Fibroblast of lung (primary cell): ENCODE results near the gene PTCH2. TPM values are rescaled to one million over a fixed set of nuclear protein-coding genes. Genes with fewer than 3 reads are reported as not detected.

Experiments used
- DNase-seq, 2 donors: peaks; one replicate each; pipeline versions ENCODE4 v3.0.0 to v3.0.0-alpha.2; 2010; ENCODE audit warnings: low read depth in 2 of 2
- H2AFZ ChIP-seq: 2 replicates; pipeline ENCODE4 v1.5.1; 2012; ENCODE audit warnings: low read length, control low read depth, inconsistent platforms
- H3K27ac ChIP-seq: 2 replicates; pipeline ENCODE4 v1.5.1; 2011; ENCODE audit warnings: low read length, control low read depth; ENCODE audit not compliant: insufficient read depth
- H3K27me3 ChIP-seq: 2 replicates; pipeline ENCODE4 v1.5.1; 2011; ENCODE audit warnings: mild to moderate bottlenecking, low read length; ENCODE audit not compliant: control insufficient read depth, insufficient read depth
- H3K36me3 ChIP-seq: 2 replicates; pipeline ENCODE4 v1.5.1; 2011; ENCODE audit warnings: low read length; ENCODE audit not compliant: control insufficient read depth, insufficient read depth
- H3K4me1 ChIP-seq: 2 replicates; pipeline ENCODE4 v1.5.1; 2011; ENCODE audit warnings: low read length; ENCODE audit not compliant: control insufficient read depth, insufficient read depth; ENCODE audit errors: extremely low read depth
- H3K4me2 ChIP-seq: 2 replicates; pipeline ENCODE4 v1.5.1; 2011; ENCODE audit warnings: low read length, control low read depth; ENCODE audit not compliant: insufficient read depth; ENCODE audit errors: extremely low read depth
- H3K4me3 ChIP-seq, 4 experiments: fragments of 200-600 bp in 1 of 4; sonication (generic) in 1 of 4; replicated peaks in 1 of 4; 2 replicates each; pipeline ENCODE4 v1.5.1; 2011 to 2016; ENCODE audit warnings: low read length in 4 of 4, low read depth in 3 of 4, mild to moderate bottlenecking in 3 of 4, control low read depth in 2 of 4, inconsistent platforms in 1 of 4, mixed read lengths in 1 of 4; ENCODE audit not compliant: insufficient read depth in 1 of 4; ENCODE audit errors: control extremely low read depth in 1 of 4
- H3K79me2 ChIP-seq: 2 replicates; pipeline ENCODE4 v1.5.1; 2012; ENCODE audit warnings: mild to moderate bottlenecking, low read length, inconsistent platforms; ENCODE audit not compliant: control insufficient read depth, insufficient read depth
- H3K9ac ChIP-seq: 2 replicates; pipeline ENCODE4 v1.5.1; 2011; ENCODE audit warnings: mild to moderate bottlenecking, low read length, control low read depth; ENCODE audit not compliant: insufficient read depth
- H3K9me3 ChIP-seq: 2 replicates; pipeline ENCODE4 v1.5.1; 2012; ENCODE audit warnings: low read depth, low read length; ENCODE audit not compliant: control insufficient read depth, insufficient read depth
- H4K20me1 ChIP-seq: 2 replicates; pipeline ENCODE4 v1.5.1; 2011; ENCODE audit warnings: low read length; ENCODE audit not compliant: control insufficient read depth, insufficient read depth; ENCODE audit errors: extremely low read depth
- EZH2 ChIP-seq: IDR thresholded peaks from 2 replicates; pipeline ENCODE4 v1.5.1; 2012; ENCODE audit warnings: low read length, control low read depth, mild to moderate bottlenecking; ENCODE audit errors: missing control alignments
- polyA plus RNA-seq, 2 donors: library from polyadenylated mRNA; depleted of rRNA in 1 of 2; stranded (reverse) in 1 of 2; unstranded in 1 of 2; fragments of >200 nt; gene quantifications; 2 replicates each; pipeline ENCODE4 v1.2.1, GENCODE V29; 2011 to 2012; ENCODE audit warnings: missing spikeins in 1 of 2
- total RNA-seq: library from RNA; depleted of rRNA; stranded (reverse); fragments of >200 nt; gene quantifications from 2 replicates; pipeline ENCODE4 v1.2.1, GENCODE V29; 2014
- TF ChIP-seq, protein P1 (sequence below), 2 donors: IDR thresholded peaks in 1 of 2; conservative IDR thresholded peaks in 1 of 2; 1 replicate in 1 of 2; 2 replicates in 1 of 2; pipeline ENCODE4 v1.5.1; 2011 to 2012; ENCODE audit warnings: low read length in 2 of 2, control low read depth in 1 of 2, inconsistent platforms in 1 of 2, low read depth in 1 of 2, mild to moderate bottlenecking in 1 of 2

The PTCH2 gene
- total and polyA plus RNA-seq, 2 donors (not counting 1 experiment from before 2014, with no cell fraction given) = 0.15 to 0.50 TPM

DNA sequence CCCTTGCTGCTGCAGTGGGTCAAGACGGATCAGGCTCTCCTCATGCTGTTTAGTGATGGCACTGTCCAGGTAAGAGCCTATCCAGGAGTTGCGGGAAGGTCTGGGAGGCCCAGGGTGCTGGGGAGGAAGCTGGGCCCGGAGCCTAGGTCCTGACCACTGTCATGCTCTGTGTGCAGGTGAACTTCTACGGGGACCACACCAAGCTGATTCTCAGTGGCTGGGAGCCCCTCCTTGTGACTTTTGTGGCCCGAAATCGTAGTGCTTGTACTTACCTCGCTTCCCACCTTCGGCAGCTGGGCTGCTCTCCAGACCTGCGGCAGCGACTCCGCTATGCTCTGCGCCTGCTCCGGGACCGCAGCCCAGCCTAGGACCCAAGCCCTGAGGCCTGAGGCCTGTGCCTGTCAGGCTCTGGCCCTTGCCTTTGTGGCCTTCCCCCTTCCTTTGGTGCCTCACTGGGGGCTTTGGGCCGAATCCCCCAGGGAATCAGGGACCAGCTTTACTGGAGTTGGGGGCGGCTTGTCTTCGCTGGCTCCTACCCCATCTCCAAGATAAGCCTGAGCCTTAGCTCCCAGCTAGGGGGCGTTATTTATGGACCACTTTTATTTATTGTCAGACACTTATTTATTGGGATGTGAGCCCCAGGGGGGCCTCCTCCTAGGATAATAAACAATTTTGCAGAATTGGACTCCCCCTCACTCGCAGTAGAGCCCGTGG lies 37.6 kb downstream of the PTCH2 start:
- H3K9ac ChIP-seq = no peak overlapping the region
- no peak overlapping the region for H3K4me2 ChIP-seq
- DNase-seq = no peak
- TF ChIP-seq EZH2 = no peak
- TF ChIP-seq, protein P1, sequence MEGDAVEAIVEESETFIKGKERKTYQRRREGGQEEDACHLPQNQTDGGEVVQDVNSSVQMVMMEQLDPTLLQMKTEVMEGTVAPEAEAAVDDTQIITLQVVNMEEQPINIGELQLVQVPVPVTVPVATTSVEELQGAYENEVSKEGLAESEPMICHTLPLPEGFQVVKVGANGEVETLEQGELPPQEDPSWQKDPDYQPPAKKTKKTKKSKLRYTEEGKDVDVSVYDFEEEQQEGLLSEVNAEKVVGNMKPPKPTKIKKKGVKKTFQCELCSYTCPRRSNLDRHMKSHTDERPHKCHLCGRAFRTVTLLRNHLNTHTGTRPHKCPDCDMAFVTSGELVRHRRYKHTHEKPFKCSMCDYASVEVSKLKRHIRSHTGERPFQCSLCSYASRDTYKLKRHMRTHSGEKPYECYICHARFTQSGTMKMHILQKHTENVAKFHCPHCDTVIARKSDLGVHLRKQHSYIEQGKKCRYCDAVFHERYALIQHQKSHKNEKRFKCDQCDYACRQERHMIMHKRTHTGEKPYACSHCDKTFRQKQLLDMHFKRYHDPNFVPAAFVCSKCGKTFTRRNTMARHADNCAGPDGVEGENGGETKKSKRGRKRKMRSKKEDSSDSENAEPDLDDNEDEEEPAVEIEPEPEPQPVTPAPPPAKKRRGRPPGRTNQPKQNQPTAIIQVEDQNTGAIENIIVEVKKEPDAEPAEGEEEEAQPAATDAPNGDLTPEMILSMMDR (conservative IDR thresholded peaks at IDR 0.05 in 1 of 2, IDR thresholded peaks at IDR 0.05 in 1 of 2; ENCODE audit: low read depth in 1 of 2, low read length in 2 of 2) = peak in 1 of 2 donors; percentile 8
- H3K9me3 ChIP-seq = no peaks in the 10 kb centered on the region
- H3K4me3 ChIP-seq = no peak overlapping the region
- H3K36me3 ChIP-seq = peaks cover 44% of the 10 kb centered on the region
- no peak overlapping the region for H2AFZ ChIP-seq
- no peaks in the 10 kb centered on the region for H4K20me1 ChIP-seq
- H3K27ac ChIP-seq = peak overlapping the region; percentile 57
- peaks cover 62% of the 10 kb centered on the region for H3K79me2 ChIP-seq
- H3K27me3 ChIP-seq = no peaks in the 10 kb centered on the region
- H3K4me1 ChIP-seq = peaks cover 65% of the 10 kb centered on the region

- Histone ChIP-seq H3K27me3 (no peaks in the 10 kb centered on the region), H3K36me3 (peaks cover 41% of the 10 kb centered on the region), H3K4me1 (peaks cover 45% of the 10 kb centered on the region), H3K9ac (no peak overlapping the region), H3K9me3 (no peaks in the 10 kb centered on the region), H3K27ac (peak overlapping the region; percentile 51), H3K4me2 (peak overlapping the region; percentile 54), H4K20me1 (no peaks in the 10 kb centered on the region), H3K79me2 (peaks cover 47% of the 10 kb centered on the region), H2AFZ (no peak overlapping the region), H3K4me3 (peak overlapping the region in 1 of 4 experiments; percentile 92)
- no peak for DNase-seq
- TF ChIP-seq, protein P1 (conservative IDR thresholded peaks at IDR 0.05 in 1 of 2, IDR thresholded peaks at IDR 0.05 in 1 of 2; ENCODE audit: low read depth in 1 of 2, low read length in 2 of 2) = no peak
- TF ChIP-seq EZH2 = no peak
Observed at GRCh38 chr1:44803312-44804095, 39.5 kb downstream of the PTCH2 start.

GRCh38 chr1:44803062-44803311 lies 40.1 kb downstream of the PTCH2 start:
- H3K79me2 ChIP-seq = peaks cover 46% of the 10 kb centered on the region
- peak overlapping the region; percentile 32 for H3K4me2 ChIP-seq

More at GRCh38 chr1:44803062-44803311, 40.1 kb downstream of the PTCH2 start:
- Histone ChIP-seq H3K9ac (no peak overlapping the region), H3K9me3 (no peaks in the 10 kb centered on the region), H2AFZ (no peak overlapping the region), H3K4me3 (peak overlapping the region in 2 of 4 experiments; percentile 11 to 92), H3K27ac (peak overlapping the region; percentile 51), H4K20me1 (no peaks in the 10 kb centered on the region), H3K36me3 (peaks cover 41% of the 10 kb centered on the region), H3K27me3 (no peaks in the 10 kb centered on the region), H3K4me1 (peaks cover 41% of the 10 kb centered on the region)
- TF ChIP-seq, protein P1 (conservative IDR thresholded peaks at IDR 0.05 in 1 of 2, IDR thresholded peaks at IDR 0.05 in 1 of 2; ENCODE audit: low read depth in 1 of 2, low read length in 2 of 2) = no peak
- no peak for TF ChIP-seq EZH2
- DNase-seq = no peak
